Omental fat pad (tissue), 4 donors: ENCODE results near the gene SCFD2. TPM values are rescaled to one million over a fixed set of nuclear protein-coding genes. Genes with fewer than 3 reads are reported as not detected.

Source experiments
- ATAC-seq: fragments of 150-250 bp; one replicate; pipeline ENCODE4 v1.9.1; 2016; ENCODE audit warnings: mild to moderate bottlenecking, moderate library complexity; ENCODE audit not compliant: low FRiP score
- DNase-seq: peaks from one replicate; pipeline ENCODE4 v3.0.0-alpha.2; 2019; ENCODE audit warnings: low spot score
- total RNA-seq, 4 donors: library from RNA; depleted of rRNA; stranded (reverse); fragments of >200 nt; gene quantifications; one replicate each; pipeline ENCODE4 v1.1.0, GENCODE V29; 2016
- TF ChIP-seq, protein P1 (sequence below), 3 donors: fragments of 450-650 bp; IDR thresholded peaks; one replicate each; pipeline ENCODE4 v1.5.1; 2016 to 2017; ENCODE audit warnings: antibody characterized with exemption in 3 of 3, mild to moderate bottlenecking in 3 of 3, moderate library complexity in 2 of 3

The SCFD2 gene
- total RNA-seq, 4 donors from 2014 or later, result 26.4 to 65.6 (median 28.4) TPM

DNA sequence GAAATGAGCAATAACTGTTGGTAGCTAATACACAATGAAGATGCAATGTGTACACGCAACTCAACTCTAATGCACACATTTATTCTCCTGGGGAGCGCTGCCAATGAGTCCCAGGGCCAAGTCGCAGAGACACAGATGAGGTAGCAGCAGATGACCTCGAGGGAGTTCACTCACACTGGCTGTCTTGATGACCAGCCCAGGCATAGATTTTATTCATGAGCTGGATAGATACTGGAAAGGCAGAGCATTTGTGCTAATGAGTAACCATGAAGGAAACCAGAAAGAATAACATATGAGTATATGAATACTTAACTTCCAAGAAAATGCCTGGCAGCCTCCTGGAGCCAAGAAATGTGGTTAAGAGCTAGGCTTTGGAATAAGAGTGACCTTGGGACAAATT is 461.4 kb downstream of the SCFD2 start:
- TF ChIP-seq, protein P1, sequence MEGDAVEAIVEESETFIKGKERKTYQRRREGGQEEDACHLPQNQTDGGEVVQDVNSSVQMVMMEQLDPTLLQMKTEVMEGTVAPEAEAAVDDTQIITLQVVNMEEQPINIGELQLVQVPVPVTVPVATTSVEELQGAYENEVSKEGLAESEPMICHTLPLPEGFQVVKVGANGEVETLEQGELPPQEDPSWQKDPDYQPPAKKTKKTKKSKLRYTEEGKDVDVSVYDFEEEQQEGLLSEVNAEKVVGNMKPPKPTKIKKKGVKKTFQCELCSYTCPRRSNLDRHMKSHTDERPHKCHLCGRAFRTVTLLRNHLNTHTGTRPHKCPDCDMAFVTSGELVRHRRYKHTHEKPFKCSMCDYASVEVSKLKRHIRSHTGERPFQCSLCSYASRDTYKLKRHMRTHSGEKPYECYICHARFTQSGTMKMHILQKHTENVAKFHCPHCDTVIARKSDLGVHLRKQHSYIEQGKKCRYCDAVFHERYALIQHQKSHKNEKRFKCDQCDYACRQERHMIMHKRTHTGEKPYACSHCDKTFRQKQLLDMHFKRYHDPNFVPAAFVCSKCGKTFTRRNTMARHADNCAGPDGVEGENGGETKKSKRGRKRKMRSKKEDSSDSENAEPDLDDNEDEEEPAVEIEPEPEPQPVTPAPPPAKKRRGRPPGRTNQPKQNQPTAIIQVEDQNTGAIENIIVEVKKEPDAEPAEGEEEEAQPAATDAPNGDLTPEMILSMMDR (IDR thresholded peaks at IDR 0.05), result no peak
- DNase-seq (no peak), ATAC-seq (no peak)

DNA sequence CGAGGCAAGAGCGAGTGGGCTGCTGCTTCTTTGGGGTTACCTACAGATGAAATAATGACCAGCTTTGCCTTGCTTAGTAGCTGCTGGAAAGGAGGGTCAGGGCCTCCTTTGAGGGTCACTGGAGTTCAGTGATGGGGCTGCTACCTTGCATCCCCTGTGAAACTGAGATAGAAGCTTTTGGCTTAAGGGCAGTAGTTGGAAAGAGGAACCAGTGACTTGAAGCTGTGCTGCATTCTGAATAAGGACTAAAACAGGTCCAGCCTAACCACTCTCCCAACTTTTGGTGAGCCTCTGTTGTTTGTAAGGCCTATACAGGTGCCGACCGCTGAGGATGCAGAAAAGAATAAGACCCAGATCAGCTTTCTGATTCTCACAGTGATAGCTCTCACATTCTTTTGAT is 462.6 kb downstream of the SCFD2 start:
- no peak for ATAC-seq
- DNase-seq, result no peak
- TF ChIP-seq, protein P1 (IDR thresholded peaks at IDR 0.05), result no peak

DNA sequence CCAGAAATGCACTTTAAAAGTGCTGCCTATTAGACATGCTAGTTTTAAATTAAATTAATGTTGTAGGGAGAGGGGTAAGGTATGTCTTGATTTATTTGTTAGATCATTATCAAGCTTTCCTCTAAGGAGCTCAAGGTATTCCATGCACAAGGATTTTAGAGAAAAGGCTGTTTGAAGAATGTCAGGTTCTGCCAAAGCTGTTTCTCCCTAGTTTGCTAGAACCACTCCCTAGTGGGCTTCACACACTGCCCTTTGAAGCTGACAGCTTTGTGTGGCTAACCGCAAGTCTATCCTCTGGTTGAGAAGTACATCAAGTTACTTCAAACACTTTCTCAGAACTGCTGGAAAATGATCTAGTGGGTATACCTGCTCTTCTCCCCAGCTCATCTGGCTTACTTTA is 471.4 kb downstream of the SCFD2 start:
- TF ChIP-seq, protein P1 (IDR thresholded peaks at IDR 0.05), result no peak
- no peak for DNase-seq
- ATAC-seq, result no peak

DNA sequence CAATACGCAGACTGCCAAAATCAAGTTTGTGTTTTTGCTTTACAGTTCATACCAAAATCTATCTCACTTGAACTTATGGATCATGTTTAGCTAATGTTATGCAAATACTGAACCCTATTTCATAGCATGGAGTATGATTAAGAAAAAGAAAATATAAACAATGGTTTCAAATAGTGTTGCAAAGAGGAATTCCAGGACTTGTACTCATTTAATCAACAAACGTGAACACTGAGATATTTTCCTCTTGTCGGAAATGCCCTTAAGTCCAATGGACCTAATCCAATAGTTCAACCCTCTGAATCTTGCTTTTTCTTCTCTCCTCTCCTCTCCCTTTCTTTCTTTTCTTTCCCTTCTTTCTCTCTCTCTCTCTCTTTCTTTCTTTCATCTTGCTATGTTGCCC is 473.0 kb downstream of the SCFD2 start:
- DNase-seq (no peak), ATAC-seq (no peak)
- TF ChIP-seq, protein P1 (IDR thresholded peaks at IDR 0.05), result no peak

DNA sequence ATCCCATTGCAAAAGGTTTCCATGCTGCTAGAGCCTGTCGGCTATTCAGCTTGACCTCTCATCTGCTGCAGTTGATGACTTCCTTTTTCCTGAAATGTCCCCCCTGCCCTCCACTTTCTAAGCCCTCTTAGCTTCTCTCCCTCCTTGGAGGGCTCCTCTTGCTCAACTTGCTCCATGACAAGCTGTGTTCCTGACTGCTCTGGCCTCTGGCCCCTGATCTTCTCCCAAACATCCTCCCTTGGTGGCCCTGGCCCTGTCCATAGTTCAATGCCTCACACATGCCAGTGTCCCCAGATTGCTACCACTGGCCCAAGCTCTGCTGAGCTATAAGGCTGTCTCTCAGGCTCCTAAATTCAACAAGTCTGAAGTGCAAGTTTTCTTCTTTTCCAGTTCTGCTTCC is 474.1 kb downstream of the SCFD2 start:
- DNase-seq (no peak), ATAC-seq (no peak)
- TF ChIP-seq, protein P1 (IDR thresholded peaks at IDR 0.05), result no peak

DNA sequence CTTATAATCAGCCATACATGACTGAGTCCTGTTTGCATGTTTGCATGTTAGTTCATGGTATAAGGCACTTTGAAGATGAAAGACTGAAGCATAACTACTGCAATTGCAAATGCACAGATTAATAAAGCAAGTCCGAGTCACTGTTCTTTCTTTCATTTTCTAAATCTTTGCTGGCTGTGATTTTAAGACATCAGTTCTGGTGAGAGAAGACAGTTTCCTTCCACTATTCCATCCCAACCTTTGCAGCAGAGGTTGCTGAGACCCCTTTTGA is 475.4 kb downstream of the SCFD2 start:
- TF ChIP-seq, protein P1 (IDR thresholded peaks at IDR 0.05), result no peak

DNA sequence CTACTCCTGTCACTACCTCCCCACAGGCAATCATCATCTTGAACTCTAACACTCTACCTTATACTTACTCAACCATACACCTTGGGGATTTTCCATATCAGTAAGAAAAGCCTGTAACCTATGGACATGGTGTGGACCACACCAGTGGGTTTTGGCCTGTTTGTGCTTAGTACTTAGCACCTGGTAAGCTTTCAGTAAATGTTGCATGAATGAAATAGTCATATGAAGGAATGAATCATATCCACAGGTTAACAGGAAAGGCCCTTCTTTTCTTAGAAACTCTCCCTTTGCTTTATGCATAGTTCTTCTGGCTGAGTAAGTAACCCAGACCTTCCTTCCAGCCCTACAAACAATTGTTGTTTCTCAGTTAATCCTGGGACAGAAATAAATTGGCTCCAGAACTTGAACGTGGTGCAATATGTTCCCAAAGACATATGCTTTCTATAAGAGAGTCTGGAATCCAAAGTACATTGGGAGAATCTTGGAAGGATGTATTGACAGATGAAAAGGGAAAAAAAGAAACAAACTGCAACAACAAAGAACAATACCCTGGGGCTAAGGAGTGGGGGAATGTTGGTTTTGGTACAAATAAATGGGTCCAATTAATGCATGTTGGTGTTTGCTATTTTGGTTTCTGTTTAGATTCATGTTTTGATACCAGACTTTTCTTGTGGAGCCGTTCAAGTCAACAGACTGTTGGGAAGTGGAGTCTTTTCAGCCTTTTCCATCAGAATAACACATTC is 475.9 kb downstream of the SCFD2 start:
- TF ChIP-seq, protein P1 (IDR thresholded peaks at IDR 0.05), result no peak

More for the DNA sequence above, 475.4 kb downstream of the SCFD2 start:
- ATAC-seq, result no peak
- no peak for DNase-seq

More for the DNA sequence above, 475.9 kb downstream of the SCFD2 start:
- no peak for ATAC-seq
- no peak for DNase-seq
